DND-41 (cell line): ENCODE data around the gene RNF220.

ENCODE experiments used
- CTCF ChIP-seq: IDR thresholded peaks from 2 replicates; pipeline ENCODE4 v1.5.1; 2012; ENCODE audit warnings: borderline replicate concordance, low read length, moderate library complexity, mild to moderate bottlenecking; ENCODE audit not compliant: poor library complexity, severe bottlenecking; ENCODE audit errors: extremely low read depth
- EZH2 ChIP-seq: IDR thresholded peaks from 3 replicates; pipeline ENCODE4 v1.6.1; 2012; ENCODE audit warnings: borderline replicate concordance, low read depth, mild to moderate bottlenecking, moderate library complexity, low read length, inconsistent platforms; ENCODE audit not compliant: severe bottlenecking

GRCh38 chr1:44497422-44498170 is 92.5 kb downstream of the RNF220 start:
- no peak for TF ChIP-seq CTCF
- TF ChIP-seq EZH2 = no peak
